Endothelial cell (in vitro differentiated cells): Measurements from ENCODE around the gene HSPA6. TPM values are rescaled to one million over a fixed set of nuclear protein-coding genes. Genes with fewer than 3 reads are reported as not detected.
"Not testable (repeated sequence)": the region's sequence is repeated elsewhere in the genome, so short reads cannot be mapped to it uniquely, and the experiment has no call there.

Source experiments
- DNase-seq: peaks from one replicate; pipeline ENCODE4 v3.0.0; 2021; ENCODE audit warnings: low spot score
- H3K27ac Mint-ChIP-seq: one replicate; pipeline ENCODE4 v1.8.0; 2021; ENCODE audit warnings: mixed read lengths, inconsistent platforms; ENCODE audit not compliant: unreplicated experiment
- H3K27me3 Mint-ChIP-seq: one replicate; pipeline ENCODE4 v1.8.0; 2021; ENCODE audit warnings: mild to moderate bottlenecking, moderate library complexity, mixed read lengths, inconsistent platforms; ENCODE audit not compliant: unreplicated experiment
- H3K36me3 Mint-ChIP-seq: one replicate; pipeline ENCODE4 v1.8.0; 2021; ENCODE audit warnings: mild to moderate bottlenecking, low read depth, mixed read lengths, inconsistent platforms; ENCODE audit not compliant: unreplicated experiment
- H3K4me1 Mint-ChIP-seq: one replicate; pipeline ENCODE4 v1.8.0; 2021; ENCODE audit warnings: mild to moderate bottlenecking, mixed read lengths, inconsistent platforms; ENCODE audit not compliant: unreplicated experiment
- H3K4me3 Mint-ChIP-seq: one replicate; pipeline ENCODE4 v1.8.0; 2021; ENCODE audit warnings: mild to moderate bottlenecking, mixed read lengths, inconsistent platforms; ENCODE audit not compliant: unreplicated experiment
- H3K9me3 Mint-ChIP-seq: one replicate; pipeline ENCODE4 v1.8.0; 2021; ENCODE audit warnings: mixed read lengths, inconsistent platforms; ENCODE audit not compliant: unreplicated experiment
- long read RNA-seq: library from polyadenylated mRNA; unstranded; transcript quantifications from one replicate; pipeline ENCODE4 v2.0.0, GENCODE V29; 2020; ENCODE audit not compliant: unreplicated experiment
- total RNA-seq: library from RNA; stranded (reverse); fragmentation: NEBNext Ultra II Directional; extraction: Animal tissue kit (Norgen Biotek cat#: 25700); gene quantifications from one replicate; pipeline ENCODE4 v1.2.1, GENCODE V29; 2021; ENCODE audit not compliant: unreplicated experiment
- TF ChIP-seq, protein P1 (sequence below): fragments of 200-600 bp; sonication (generic); IDR thresholded peaks from one replicate; pipeline ENCODE4 v1.5.0; 2021; ENCODE audit warnings: antibody characterized with exemption; ENCODE audit not compliant: unreplicated experiment

Gene HSPA6
- total RNA-seq, result not detected
- long read RNA-seq, result 0 reads

DNA sequence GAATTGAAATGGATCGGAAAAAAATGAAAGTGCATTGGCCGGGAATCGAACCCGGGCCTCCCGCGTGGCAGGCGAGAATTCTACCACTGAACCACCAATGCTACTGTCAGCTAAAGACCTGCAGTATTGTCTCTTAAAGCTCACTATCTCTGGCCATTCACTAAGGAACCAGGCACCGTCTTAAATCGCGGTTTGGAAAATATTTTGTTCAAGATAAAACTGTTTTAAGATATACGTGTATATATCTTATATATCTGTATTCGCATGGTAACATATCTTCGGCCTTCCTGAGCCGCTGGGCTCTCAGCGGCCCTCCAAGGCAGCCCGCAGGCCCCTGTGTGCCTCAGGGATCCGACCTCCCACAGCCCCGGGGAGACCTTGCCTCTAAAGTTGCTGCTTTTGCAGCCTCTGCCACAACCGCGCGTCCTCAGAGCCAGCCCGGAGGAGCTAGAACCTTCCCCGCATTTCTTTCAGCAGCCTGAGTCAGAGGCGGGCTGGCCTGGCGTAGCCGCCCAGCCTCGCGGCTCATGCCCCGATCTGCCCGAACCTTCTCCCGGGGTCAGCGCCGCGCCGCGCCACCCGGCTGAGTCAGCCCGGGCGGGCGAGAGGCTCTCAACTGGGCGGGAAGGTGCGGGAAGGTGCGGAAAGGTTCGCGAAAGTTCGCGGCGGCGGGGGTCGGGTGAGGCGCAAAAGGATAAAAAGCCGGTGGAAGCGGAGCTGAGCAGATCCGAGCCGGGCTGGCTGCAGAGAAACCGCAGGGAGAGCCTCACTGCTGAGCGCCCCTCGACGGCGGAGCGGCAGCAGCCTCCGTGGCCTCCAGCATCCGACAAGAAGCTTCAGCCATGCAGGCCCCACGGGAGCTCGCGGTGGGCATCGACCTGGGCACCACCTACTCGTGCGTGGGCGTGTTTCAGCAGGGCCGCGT is at the start of gene HSPA6:
TSS of gene HSPA6 (plus strand) at position 724 of the 925 bp plus-strand sequence. CDS start at position 843, 119 bp downstream.
- Mint-ChIP-seq H3K4me3 (peak within 1 kb of the TSS; percentile 90), H3K27me3 (peaks cover 22% of the 10 kb centered on the region), H3K27ac (peak within 1 kb of the TSS; percentile 89)
- DNase-seq, result peak; percentile 71
- not testable (repeated sequence) for H3K9me3 Mint-ChIP-seq, H3K4me1 Mint-ChIP-seq, H3K36me3 Mint-ChIP-seq

DNA sequence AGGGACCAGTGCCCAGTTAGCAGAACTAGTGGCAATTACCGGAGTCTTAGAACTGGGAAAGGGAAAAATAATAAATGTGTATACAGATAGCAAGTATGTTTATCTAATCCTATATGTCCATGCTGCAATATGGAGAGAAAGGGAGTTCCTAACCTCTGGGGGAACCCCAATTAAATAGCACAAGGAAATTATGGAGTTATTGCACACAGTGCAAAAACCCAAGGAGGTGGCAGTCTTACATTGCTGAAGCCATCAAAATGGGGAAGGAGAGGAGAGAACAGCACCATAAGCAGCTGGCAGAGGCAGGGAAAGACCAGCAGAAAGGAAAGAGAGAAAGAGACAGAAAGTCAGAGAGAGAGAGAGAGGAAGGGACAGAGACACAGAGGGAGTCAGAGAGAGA is 46.6 kb upstream of the HSPA6 start:
- not testable (repeated sequence) for H3K27ac Mint-ChIP-seq, H3K4me3 Mint-ChIP-seq, DNase-seq, H3K9me3 Mint-ChIP-seq, H3K36me3 Mint-ChIP-seq
- Mint-ChIP-seq H3K27me3 (peaks cover 13% of the 10 kb centered on the region), H3K4me1 (peaks cover 12% of the 10 kb centered on the region)

DNA sequence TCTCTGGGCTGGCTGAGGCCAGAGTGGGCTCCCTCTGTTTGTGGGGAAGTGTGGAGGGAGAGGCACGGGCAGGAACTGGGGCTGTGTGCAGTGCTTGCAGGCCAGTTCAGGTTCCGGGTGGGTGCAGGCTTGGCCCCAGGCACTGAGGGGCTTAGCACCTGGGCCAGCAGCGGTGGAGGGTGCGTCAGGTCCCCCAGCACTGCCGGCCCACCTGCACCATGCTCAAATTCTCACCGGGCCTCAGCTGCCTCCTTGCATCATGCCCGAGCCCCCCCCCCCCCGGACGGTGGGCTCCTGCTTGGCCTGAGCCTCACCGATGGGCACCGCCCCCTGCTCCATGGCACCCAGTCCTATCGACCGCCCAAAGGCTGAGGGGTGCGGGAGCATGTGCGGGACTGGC is 45.4 kb upstream of the HSPA6 start:
- no peak for DNase-seq
- Mint-ChIP-seq H3K36me3 (peaks cover 2% of the 10 kb centered on the region), H3K27me3 (peaks cover 5% of the 10 kb centered on the region), H3K27ac (no peak overlapping the region), H3K9me3 (no peaks in the 10 kb centered on the region), H3K4me3 (no peak overlapping the region), H3K4me1 (peaks cover 5% of the 10 kb centered on the region)
- TF ChIP-seq, protein P1, sequence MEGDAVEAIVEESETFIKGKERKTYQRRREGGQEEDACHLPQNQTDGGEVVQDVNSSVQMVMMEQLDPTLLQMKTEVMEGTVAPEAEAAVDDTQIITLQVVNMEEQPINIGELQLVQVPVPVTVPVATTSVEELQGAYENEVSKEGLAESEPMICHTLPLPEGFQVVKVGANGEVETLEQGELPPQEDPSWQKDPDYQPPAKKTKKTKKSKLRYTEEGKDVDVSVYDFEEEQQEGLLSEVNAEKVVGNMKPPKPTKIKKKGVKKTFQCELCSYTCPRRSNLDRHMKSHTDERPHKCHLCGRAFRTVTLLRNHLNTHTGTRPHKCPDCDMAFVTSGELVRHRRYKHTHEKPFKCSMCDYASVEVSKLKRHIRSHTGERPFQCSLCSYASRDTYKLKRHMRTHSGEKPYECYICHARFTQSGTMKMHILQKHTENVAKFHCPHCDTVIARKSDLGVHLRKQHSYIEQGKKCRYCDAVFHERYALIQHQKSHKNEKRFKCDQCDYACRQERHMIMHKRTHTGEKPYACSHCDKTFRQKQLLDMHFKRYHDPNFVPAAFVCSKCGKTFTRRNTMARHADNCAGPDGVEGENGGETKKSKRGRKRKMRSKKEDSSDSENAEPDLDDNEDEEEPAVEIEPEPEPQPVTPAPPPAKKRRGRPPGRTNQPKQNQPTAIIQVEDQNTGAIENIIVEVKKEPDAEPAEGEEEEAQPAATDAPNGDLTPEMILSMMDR, result no peak

DNA sequence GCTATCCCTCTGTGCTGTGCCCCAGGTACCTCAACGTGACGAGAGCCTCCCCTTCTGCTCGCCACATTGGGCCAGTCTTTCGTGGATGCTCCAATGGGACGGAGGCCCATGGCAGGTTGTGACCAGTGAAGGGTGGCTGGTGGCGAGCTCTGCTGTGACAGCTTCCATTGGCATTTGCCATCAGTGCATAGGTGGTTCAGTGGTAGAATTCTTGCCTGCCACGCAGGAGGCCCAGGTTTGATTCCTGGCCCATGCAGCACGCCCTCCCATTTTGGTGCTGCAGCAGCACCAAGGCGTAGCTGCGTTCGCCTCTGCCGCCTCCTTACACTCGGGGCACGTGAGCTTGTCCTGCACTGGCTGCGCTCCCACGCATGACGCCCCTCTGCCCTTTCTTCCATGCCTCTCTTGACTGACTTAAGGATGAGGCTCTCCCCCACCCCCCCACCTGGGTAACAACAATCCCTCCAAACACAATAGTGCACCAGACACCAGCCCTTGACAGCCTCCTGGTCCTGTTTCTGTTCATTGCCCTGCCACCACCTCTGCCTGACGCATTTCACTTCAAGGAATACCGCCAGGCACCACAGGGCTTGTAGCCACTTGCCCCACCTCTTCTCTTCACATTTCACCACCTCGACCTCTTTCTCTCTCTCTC is 43.8 kb upstream of the HSPA6 start:
- no peak for DNase-seq
- Mint-ChIP-seq H3K4me1 (peaks cover 4% of the 10 kb centered on the region), H3K27me3 (peaks cover 5% of the 10 kb centered on the region), H3K36me3 (peaks cover 2% of the 10 kb centered on the region), H3K4me3 (no peak overlapping the region), H3K9me3 (no peaks in the 10 kb centered on the region), H3K27ac (no peak overlapping the region)
- TF ChIP-seq, protein P1, result no peak

DNA sequence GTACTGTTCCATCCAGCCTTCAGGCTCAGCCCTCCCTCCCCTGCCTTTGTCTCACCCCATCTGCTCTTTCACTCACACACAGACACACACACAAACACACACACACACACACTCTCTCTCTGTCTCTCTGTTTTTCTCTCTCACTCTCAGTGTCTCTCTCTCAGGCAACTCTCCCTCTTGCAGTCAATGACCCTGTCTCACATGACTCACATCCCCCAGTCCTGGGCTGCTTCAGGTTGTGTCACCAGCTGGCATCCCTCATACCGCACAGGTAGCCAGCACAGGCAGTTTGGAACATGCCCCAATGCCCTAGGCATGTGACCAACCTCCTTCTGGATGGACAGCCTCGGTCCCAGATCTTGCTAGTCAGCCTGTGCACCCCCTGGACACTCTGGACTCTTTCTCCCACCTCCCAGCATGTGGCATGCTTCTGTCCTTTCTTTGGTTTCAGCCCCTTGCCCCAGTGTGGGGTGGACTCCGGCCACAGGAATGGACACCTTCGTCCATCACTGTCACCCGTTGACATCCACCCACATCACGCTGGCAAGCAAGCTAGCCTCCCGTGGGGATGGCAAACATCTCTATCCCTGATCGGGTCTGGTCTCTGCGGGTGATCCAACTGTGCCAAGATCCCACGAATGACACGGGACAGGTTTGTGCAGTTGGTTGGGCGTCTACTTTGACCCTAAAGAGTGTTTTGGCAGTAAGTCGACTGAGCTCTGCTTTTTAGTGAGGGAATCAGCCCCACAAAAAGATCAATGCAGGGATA is 42.5 kb upstream of the HSPA6 start:
- H3K4me1 Mint-ChIP-seq, result peaks cover 5% of the 10 kb centered on the region
- H3K27me3 Mint-ChIP-seq, result peaks cover 5% of the 10 kb centered on the region
- peaks cover 2% of the 10 kb centered on the region for H3K36me3 Mint-ChIP-seq
- H3K9me3 Mint-ChIP-seq, result no peaks in the 10 kb centered on the region
- DNase-seq, result no peak
- no peak overlapping the region for H3K27ac Mint-ChIP-seq
- H3K4me3 Mint-ChIP-seq, result no peak overlapping the region
- TF ChIP-seq, protein P1, result no peak
